ENCODE data around the gene ZBTB48.

The ZBTB48 gene

DNA sequence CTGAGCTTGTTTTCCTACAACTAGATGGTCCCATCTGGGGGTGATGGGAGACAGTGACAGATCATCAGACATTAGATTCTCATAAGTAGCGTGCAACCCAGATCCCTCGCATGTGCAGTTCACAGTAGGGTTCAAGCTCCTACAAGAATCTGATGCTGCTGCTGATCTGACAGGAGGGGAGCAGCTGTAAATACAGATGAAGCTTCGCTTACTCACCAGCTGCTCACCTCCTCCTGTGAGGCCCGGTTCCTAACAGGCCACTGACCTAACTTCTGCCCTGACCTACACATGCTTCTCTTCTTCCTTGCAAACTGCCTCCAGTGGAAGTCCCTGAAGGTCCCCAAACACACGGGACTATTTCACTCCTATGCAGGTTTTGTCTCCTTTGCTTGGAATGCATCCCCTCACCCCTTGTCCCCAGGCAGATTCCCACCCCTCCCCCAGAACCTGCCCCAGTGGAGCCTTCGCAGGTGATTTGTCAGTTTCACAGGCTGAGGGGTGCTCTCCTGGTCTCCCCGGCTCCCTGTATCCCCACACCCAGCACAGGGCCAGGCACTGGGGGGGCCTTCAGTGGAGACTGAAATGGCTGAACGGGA lies 5.7 kb upstream of the ZBTB48 start:
- DNase-seq = no peak

DNA sequence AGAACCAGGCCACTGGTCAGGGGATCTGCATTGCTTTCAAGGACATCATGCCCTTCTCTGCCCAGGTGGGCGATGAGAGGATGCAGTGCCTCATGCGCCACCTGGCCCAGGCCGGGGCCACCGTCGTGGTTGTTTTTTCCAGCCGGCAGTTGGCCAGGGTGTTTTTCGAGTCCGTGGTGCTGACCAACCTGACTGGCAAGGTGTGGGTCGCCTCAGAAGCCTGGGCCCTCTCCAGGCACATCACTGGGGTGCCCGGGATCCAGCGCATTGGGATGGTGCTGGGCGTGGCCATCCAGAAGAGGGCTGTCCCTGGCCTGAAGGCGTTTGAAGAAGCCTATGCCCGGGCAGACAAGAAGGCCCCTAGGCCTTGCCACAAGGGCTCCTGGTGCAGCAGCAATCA lies 5.0 kb upstream of the ZBTB48 start:
- DNase-seq = no peak

GRCh38 chr1:6577831-6578525 lies 1.8 kb upstream of the ZBTB48 start:
- no peak for DNase-seq

DNA sequence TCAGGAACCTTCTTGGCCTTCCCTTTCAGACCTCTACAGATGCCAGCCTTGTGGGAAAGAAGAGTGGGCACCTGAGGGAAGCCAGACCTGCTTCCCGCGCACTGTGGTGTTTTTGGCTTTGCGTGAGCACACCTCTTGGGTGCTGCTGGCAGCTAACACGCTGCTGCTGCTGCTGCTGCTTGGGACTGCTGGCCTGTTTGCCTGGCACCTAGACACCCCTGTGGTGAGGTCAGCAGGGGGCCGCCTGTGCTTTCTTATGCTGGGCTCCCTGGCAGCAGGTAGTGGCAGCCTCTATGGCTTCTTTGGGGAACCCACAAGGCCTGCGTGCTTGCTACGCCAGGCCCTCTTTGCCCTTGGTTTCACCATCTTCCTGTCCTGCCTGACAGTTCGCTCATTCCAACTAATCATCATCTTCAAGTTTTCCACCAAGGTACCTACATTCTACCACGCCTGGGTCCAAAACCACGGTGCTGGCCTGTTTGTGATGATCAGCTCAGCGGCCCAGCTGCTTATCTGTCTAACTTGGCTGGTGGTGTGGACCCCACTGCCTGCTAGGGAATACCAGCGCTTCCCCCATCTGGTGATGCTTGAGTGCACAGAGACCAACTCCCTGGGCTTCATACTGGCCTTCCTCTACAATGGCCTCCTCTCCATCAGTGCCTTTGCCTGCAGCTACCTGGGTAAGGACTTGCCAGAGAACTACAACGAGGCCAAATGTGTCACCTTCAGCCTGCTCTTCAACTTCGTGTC lies 995 bp upstream of the ZBTB48 start:
- no peak for DNase-seq

DNA sequence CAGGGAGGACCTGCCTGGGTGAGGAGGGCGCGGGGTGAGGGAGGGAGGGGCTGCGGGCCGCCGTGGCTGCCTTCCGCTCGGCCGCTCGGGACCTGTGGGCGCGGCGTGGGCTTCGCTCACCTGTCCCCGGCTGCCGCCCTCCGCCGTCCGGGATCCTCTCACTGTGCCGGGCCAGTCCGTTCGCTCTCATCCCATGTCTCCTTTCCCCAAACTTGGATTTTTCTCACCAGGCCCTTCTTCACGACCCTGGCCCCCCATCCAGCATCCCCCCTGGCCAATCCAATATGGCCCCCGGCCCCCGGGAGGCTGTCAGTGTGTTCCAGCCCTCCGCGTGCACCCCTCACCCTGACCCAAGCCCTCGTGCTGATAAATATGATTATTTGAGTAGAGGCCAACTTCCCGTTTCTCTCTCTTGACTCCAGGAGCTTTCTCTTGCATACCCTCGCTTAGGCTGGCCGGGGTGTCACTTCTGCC lies 362 bp downstream of the ZBTB48 start:
- DNase-seq = no peak

- DNase-seq = no peak
These were observed 1.0 kb downstream of the ZBTB48 start for GRCh38 chr1:6580593-6581409.

DNA sequence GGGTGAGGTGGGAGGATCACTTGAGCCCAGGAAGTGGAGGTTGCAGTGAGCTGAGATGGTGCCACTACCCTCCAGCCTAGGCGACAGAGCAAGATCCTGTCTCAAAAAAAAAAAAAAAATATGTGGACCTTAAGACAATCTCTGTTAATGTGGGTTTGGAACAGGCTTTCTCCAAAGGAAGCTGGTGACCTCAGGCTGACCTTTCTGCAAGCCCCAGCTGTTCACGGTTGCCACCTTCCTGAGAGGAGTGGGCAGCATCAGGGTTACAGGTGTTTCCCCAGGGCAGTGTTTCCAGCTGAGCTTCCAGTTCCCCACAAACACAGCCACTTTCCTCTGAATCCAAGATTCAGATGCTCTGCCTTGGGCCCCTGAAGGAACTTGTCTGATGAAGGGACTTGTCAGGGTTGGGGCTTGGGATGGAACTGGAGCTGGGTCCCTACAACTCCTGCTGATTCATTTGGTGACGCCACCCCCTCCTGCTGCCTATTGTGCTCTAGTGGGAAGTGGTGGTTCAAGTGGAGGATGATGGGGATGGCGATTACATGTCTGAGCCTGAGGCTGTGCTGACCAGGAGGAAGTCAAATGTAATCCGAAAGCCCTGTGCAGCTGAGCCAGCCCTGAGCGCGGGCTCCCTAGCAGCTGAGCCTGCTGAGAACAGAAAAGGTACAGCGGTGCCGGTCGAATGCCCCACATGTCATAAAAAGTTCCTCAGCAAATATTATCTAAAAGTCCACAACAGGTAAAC lies 1.9 kb downstream of the ZBTB48 start:
- DNase-seq = no peak

GRCh38 chr1:6582370-6582769 lies 2.6 kb downstream of the ZBTB48 start:
- no peak for DNase-seq

- no peak for DNase-seq
These were observed 4.6 kb downstream of the ZBTB48 start for GRCh38 chr1:6584126-6585080.

DNA sequence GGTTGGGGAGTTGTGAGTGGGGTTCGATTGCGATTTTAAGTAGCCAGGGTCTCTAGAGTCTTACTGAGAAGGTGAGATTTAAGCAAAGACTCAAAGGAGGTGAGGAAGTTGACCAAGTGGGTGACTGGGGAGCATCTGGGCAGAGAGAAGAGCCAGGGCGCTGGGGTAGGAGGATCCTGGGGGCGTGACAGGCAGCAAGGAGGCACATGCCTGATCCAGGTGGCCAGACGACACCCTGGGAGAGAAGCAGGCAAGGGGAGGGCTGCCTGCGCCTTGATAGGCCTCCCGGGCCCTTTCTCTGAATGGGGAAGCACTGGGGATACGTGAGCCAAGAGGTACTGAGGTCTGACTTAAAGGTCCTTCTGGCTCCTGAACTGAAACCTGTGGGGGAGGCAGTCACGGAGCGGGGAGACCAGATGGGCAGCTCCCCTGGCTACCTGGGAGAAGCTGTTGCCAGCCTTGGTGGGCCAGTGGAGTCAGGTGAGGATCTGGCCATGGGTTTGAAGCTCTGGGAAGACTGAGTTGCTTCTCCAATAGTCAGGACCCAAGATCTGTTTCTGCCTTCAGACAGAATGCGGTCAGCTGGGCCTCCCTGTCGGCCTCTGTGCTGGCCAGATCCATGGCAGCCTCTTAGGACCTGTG lies 5.4 kb downstream of the ZBTB48 start:
- DNase-seq = no peak

- DNase-seq = no peak
These were observed 6.0 kb downstream of the ZBTB48 start for GRCh38 chr1:6585841-6586240.

DNA sequence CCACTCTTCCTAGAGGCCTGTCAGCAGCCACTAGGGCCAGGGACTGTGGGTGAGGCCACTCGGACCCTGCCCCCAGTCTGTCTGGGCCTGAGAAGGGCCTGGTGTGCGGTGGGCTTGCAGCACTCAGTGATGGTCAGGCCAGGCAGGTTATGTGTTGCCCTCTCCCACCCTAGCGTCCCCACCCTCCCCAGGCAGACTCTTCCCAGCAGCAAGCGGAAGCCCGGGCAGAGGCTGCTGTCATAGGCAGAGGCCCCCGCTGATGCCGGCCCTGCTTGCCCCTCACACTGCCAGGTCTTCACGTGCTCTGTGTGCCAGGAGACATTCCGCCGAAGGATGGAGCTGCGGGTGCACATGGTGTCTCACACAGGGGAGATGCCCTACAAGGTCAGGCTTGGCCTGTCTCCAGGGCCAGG lies 6.6 kb downstream of the ZBTB48 start:
- DNase-seq = no peak

DNA sequence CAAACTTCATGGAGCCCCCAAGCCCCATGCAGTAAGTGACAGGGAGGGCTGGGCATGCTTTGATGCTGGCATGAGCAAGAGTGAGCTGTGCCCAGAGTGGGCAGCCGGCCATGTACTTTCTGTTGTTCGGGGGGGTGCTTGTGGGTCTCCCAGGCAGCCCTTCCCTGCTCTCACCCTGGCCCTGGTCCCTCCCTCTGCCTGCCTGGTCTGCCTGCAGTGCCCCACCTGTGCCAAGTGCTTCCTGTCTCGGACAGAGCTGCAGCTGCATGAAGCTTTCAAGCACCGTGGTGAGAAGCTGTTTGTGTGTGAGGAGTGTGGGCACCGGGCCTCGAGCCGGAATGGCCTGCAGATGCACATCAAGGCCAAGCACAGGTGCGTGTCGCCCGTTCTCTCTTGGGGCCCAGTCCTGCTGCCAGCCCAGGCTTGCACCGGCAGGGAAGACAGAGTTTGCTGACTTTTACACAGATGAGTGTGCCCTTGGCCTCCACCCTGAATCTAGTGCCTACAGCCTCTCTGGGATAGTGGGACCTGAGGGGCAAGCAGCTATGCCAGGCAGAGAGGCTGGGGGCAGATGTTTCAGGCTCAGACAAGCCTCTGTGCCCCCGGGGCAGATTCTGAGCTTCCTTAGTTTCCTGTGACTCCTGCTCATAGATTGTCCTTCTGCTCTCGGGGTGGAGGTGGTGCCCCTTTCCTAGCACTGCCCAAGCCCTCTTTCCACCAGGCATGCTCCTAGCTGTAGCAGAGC lies 7.6 kb downstream of the ZBTB48 start:
- DNase-seq = no peak

DNA sequence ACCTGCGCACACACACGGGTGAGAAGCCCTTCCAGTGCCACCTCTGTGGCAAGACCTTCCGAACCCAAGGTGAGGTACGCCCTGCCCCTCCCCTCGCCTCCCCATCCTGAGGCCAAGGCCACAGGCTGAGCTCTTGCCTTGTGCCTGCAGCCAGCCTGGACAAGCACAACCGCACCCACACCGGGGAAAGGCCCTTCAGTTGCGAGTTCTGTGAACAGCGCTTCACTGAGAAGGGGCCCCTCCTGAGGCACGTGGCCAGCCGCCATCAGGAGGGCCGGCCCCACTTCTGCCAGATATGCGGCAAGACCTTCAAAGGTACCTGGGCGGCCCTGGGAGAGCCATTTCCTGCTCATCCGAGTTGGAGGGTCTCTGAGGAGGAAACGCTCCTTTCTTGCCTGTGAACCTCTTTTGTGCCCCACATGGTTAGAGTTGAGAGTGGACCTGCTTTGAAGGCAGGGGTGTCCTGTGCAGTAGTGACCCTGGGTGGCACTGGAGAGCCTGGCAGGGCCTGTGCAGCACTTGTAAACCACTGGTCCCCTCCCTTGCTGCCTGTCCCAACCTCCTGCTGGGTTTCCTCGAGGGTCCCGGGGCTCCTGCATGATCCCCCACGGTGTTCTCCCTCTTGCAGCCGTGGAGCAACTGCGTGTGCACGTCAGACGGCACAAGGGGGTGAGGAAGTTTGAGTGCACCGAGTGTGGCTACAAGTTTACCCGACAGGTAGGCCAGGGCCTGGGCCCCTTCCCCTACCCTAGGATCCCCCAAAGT lies 8.5 kb downstream of the ZBTB48 start:
- no peak for DNase-seq

DNA sequence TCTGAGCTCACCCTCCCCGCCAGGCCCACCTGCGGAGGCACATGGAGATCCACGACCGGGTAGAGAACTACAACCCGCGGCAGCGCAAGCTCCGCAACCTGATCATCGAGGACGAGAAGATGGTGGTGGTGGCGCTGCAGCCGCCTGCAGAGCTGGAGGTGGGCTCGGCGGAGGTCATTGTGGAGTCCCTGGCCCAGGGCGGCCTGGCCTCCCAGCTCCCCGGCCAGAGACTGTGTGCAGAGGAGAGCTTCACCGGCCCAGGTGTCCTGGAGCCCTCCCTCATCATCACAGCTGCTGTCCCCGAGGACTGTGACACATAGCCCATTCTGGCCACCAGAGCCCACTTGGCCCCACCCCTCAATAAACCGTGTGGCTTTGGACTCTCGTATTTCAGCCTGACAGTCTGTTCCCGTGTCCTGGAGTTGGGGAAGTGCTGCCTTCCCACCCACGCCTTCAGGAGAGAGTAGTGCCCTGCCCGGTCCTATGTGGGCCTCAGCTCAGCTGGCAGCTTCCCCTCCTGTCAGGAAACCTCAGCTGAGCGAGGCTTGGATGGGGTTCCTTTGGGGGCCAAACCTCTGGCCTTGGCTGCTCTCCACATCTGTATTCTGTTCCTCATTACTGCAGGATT lies 9.2 kb downstream of the ZBTB48 start:
- no peak for DNase-seq

- no peak for DNase-seq
These were observed 10.3 kb downstream of the ZBTB48 start for GRCh38 chr1:6590046-6590445.

DNA sequence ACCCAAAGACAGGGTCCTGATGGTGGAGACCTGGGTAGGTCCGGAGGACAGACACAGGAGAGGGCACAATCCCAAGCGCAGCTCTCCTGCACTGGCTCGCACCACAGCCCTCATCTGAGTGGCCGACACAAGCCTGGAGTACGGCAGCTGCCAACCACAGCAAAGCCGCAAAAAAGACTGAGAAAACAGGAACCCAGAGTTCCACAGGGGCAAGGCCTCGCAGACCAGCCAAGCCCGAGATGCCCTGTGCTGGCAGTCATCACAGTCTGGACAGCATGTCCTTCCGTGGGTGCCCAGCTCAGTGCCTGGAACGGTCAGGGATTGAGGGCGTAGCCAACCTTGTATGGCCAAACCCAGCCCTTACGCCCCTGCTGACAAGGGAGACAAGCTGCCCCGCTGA lies 11.4 kb downstream of the ZBTB48 start:
- no peak for DNase-seq

- DNase-seq = no peak
These were observed 11.8 kb downstream of the ZBTB48 start for GRCh38 chr1:6591644-6592043.

DNA sequence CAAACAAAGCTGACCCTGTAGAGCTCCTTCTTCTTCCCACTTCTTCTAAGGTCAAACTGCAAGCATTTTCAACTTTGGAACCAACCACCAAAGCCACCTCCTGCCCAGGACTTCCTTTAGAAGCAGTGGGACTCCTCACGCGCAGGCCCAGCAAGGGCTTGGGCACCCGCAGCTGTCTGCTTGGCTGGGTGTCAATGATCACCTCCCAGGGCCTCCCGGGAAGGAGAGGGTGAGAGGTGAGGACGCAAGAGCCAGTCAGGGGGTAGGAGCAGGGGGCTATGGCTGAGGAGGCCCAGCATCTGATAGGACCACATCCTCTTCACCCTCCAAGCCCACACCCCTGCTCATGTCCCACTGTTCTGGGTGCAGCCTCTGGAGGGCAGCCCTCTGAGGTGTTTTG lies 12.6 kb downstream of the ZBTB48 start:
- no peak for DNase-seq

Data from NCI-H1694 (cell line).